Left ventricle myocardium inferior (tissue), 1 donor: ENCODE measurements around the gene LKAAEAR1. TPM values are rescaled to one million over a fixed set of nuclear protein-coding genes. Genes with fewer than 3 reads are reported as not detected.

Experiments used
- DNase-seq: peaks from one replicate; pipeline ENCODE4 v3.0.0-alpha.2; 2020
- H3K27ac ChIP-seq: fragments of 200-600 bp; replicated peaks from 2 replicates; pipeline ENCODE4 v1.8.0; 2021
- H3K27me3 ChIP-seq: fragments of 200-600 bp; 2 replicates; pipeline ENCODE4 v1.8.0; 2021; ENCODE audit warnings: low read depth
- H3K36me3 ChIP-seq: fragments of 200-600 bp; 2 replicates; pipeline ENCODE4 v1.8.0; 2021
- H3K4me1 ChIP-seq: fragments of 200-600 bp; 2 replicates; pipeline ENCODE4 v1.8.0; 2021
- H3K4me3 ChIP-seq: fragments of 200-600 bp; 2 replicates; pipeline ENCODE4 v1.8.0; 2021; ENCODE audit warnings: mild to moderate bottlenecking, moderate library complexity
- H3K9me3 ChIP-seq: fragments of 200-600 bp; replicated peaks from 2 replicates; pipeline ENCODE4 v1.8.0; 2021
- CTCF ChIP-seq: fragments of 200-600 bp; IDR thresholded peaks from 2 replicates; pipeline ENCODE4 v1.8.0; 2021; ENCODE audit warnings: antibody characterized with exemption, mild to moderate bottlenecking, borderline replicate concordance
- intact Hi-C: fragments of 100-400 bp; cut with micrococcal nuclease; formaldehyde crosslinking; loops from one replicate; pipeline ENCODE4 v1.11.0; 2022
- total RNA-seq: library from RNA; stranded (reverse); fragmentation: NEBNext Ultra II Directional; extraction: Animal tissue kit (Norgen Biotek cat#: 25700); gene quantifications from one replicate; pipeline ENCODE4 v1.2.1, GENCODE V29; 2021
- donor health status: DM: no; HTN: yes; CAD: no; lungs with severe emphysema.

LKAAEAR1 gene
- total RNA-seq, 1 donor from 2014 or later = not detected

DNA sequence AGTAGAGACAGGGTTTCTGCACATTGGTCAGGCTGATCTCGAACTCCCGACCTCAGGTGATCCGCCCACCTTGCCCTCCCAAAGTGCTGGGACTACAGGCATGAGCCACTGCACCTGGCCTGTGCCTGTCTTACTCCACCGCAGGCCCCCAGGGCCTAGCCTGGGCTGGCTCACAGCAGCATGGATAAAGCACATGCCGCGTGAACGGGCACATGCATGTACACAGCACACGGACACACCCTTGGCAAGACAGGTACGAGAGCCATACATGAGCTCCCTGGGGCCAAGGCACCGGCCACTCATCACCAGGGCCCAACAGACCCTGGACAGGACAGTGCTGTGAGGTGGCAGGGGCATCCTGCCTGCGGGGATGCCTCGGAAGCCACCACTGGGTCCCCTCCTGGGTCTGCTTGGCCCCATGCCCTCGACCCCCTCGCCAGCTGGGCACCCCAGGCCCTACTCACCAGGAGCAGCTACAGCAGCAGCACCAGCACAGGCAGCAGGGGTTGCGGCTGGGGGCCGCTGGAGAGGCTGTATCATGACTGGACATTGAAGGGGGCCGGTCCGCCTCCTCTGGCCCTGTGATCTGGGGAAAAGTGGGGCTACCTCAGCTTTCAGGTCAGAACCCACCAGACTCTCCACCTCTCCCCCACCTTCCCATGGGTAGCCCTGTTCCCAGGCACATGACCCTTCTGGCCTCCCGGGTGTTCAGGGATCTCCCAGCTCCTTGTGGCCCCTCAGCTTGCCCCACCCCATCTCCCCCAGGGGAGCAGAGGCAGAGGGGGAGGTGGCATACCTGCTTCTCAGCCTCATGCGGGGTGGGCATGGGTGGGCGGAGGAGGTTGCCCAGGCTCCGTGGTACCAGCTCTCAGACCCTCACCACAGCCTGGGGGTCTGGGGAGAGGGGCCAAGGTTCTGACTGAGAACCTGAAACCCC, 7.9 kb downstream of the LKAAEAR1 start:
- Histone ChIP-seq H3K27me3 (no peaks in the 10 kb centered on the region), H3K4me3 (peak overlapping the region; percentile 90), H3K27ac (no peak overlapping the region), H3K36me3 (peaks cover 16% of the 10 kb centered on the region), H3K9me3 (no peaks in the 10 kb centered on the region), H3K4me1 (peaks cover 29% of the 10 kb centered on the region)
- DNase-seq = no peak
- no peak for TF ChIP-seq CTCF
- intact Hi-C loops = no loop called here

GRCh38 chr20:64075556-64075955, 8.6 kb downstream of the LKAAEAR1 start:
- DNase-seq = no peak
- no peak overlapping the region for H3K4me3 ChIP-seq
- no peaks in the 10 kb centered on the region for H3K27me3 ChIP-seq
- H3K9me3 ChIP-seq = no peaks in the 10 kb centered on the region
- no peak overlapping the region for H3K27ac ChIP-seq
- H3K4me1 ChIP-seq = peaks cover 27% of the 10 kb centered on the region
- TF ChIP-seq CTCF = no peak
- H3K36me3 ChIP-seq = peaks cover 16% of the 10 kb centered on the region
- intact Hi-C loops = no loop called here

DNA sequence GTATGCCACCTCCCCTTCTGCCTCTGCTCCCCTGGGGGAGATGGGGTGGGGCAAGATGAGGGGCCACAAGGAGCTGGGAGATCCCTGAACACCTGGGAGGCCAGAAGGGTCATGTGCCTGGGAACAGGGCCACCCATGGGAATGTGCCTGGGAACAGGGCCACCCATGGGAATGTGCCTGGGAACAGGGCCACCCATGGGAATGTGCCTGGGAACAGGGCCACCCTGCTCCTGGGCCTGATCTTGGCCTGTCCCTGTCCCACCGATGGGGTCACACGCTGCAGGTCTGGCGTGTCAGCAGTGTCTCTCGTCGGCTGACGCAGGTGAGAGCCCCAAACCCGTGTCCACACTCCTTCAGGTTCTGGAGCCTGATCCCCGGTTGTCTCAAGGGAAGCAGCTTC, 9.2 kb downstream of the LKAAEAR1 start:
- no peak for TF ChIP-seq CTCF

DNA sequence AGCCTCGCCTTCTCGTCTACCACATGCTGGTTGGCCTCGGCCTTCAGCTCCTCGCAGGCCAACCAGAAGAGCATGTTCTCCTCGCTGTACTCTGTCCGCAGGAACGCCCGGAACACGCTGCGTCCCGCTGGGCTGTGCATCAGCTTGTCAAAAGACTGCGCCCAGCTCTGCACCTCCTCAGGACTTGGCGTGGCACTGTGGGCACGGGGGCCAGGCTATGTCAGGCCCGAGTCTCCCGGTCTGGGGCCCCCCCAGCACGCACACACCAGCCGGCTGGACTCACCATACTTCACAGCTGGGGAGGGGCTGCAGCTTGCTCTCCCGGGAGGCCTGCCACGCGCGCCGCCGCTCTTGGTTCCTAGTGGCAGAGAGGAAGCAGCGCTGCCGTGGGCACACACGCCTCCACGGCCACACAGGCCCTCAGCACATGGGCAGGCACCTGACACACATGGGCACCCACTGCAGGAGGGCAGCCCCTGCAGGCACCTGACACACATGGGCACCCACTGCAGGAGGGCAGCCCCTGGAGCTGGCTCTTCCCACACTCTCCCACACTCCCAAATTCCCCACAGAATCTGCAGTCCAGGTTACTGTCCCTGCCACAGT, 9.9 kb downstream of the LKAAEAR1 start:
- H3K4me3 ChIP-seq = no peak overlapping the region
- no peak for DNase-seq
- intact Hi-C loops = no loop called here

More for the DNA sequence above, 9.2 kb downstream of the LKAAEAR1 start:
- DNase-seq = no peak
- Histone ChIP-seq H3K4me1 (peaks cover 21% of the 10 kb centered on the region), H3K27me3 (no peaks in the 10 kb centered on the region), H3K4me3 (no peak overlapping the region), H3K36me3 (peaks cover 16% of the 10 kb centered on the region), H3K9me3 (no peaks in the 10 kb centered on the region), H3K27ac (no peak overlapping the region)
- intact Hi-C loops = no loop called here

More for the DNA sequence above, 9.9 kb downstream of the LKAAEAR1 start:
- H3K27me3 ChIP-seq = no peaks in the 10 kb centered on the region
- TF ChIP-seq CTCF = no peak
- no peaks in the 10 kb centered on the region for H3K9me3 ChIP-seq
- peaks cover 16% of the 10 kb centered on the region for H3K36me3 ChIP-seq
- H3K4me1 ChIP-seq = peaks cover 18% of the 10 kb centered on the region
- no peak overlapping the region for H3K27ac ChIP-seq
